ENCODE data around the gene LPP. TPM values are rescaled to one million over a fixed set of nuclear protein-coding genes. Genes with fewer than 3 reads are reported as not detected.

Gene LPP
- total RNA-seq, 3 donors from 2014 or later, result 262 to 816 (median 325) TPM

GRCh38 chr3:188842639-188843038 lies 688.7 kb downstream of the LPP start:
- ATAC-seq, result no peak
- H3K4me3 ChIP-seq, result no peak overlapping the region
- no peak for DNase-seq
- no peaks in the 10 kb centered on the region for H3K4me1 ChIP-seq (ENCODE audit: low read depth)
- H3K9me3 ChIP-seq, result no peaks in the 10 kb centered on the region
- intact Hi-C loops (cut with DNase I, micrococcal nuclease), result no loop called here
- H3K36me3 ChIP-seq (ENCODE audit: low read depth), result no peaks in the 10 kb centered on the region
- TF ChIP-seq, protein P1, sequence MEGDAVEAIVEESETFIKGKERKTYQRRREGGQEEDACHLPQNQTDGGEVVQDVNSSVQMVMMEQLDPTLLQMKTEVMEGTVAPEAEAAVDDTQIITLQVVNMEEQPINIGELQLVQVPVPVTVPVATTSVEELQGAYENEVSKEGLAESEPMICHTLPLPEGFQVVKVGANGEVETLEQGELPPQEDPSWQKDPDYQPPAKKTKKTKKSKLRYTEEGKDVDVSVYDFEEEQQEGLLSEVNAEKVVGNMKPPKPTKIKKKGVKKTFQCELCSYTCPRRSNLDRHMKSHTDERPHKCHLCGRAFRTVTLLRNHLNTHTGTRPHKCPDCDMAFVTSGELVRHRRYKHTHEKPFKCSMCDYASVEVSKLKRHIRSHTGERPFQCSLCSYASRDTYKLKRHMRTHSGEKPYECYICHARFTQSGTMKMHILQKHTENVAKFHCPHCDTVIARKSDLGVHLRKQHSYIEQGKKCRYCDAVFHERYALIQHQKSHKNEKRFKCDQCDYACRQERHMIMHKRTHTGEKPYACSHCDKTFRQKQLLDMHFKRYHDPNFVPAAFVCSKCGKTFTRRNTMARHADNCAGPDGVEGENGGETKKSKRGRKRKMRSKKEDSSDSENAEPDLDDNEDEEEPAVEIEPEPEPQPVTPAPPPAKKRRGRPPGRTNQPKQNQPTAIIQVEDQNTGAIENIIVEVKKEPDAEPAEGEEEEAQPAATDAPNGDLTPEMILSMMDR (IDR thresholded peaks at IDR 0.05), result no peak

- Histone ChIP-seq H3K4me1 (ENCODE audit: low read depth) (no peaks in the 10 kb centered on the region), H3K4me3 (no peak overlapping the region), H3K36me3 (ENCODE audit: low read depth) (no peaks in the 10 kb centered on the region), H3K9me3 (no peaks in the 10 kb centered on the region)
- ATAC-seq (no peak), DNase-seq (no peak)
- TF ChIP-seq, protein P1 (IDR thresholded peaks at IDR 0.05), result no peak
- intact Hi-C loops (cut with DNase I, micrococcal nuclease), result no loop called here
Observed at GRCh38 chr3:188844096-188844495, 690.1 kb downstream of the LPP start.

DNA sequence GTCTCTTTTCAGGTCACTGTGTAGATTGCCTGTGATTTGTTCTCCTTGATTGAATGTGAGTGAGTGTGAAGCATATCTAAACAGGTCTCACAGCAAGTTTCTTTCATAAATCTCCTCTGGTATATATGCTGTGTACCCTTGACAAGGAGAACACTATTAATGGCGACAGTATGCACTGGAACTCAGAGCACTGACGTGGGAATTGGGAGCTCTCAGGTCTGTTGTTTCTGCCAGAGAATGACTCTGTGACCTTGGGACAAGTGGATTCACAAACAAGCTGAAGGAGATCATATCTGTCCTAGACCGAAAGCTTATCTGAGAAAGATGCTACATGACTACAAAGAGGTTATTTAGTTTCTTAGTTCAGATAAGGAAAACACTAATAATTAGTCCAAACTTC lies 691.6 kb downstream of the LPP start:
- no peak for ATAC-seq
- DNase-seq, result no peak
- TF ChIP-seq, protein P1 (IDR thresholded peaks at IDR 0.05), result no peak
- intact Hi-C loops (cut with DNase I, micrococcal nuclease), result no loop called here
- Histone ChIP-seq H3K9me3 (no peaks in the 10 kb centered on the region), H3K4me3 (no peak overlapping the region), H3K4me1 (ENCODE audit: low read depth) (no peaks in the 10 kb centered on the region), H3K36me3 (ENCODE audit: low read depth) (no peaks in the 10 kb centered on the region)

DNA sequence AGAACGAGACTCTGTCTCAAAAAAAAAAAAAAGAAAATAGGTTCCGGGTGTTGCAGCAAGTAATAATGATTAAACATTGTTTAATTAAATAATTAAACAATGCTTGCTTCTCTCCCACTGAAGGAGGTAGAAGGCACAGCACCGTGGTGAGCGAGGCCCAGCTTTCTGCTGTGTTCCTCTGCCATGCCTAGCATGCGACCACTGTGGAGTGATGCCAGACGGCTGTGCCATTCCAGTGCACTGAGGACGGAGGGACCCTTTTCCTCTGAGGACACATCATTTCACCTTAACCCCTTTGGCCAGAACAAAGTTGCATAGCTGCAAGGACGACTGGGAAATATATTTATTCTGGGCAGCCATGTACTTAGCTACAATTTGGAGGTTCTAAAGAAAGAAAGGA lies 695.0 kb downstream of the LPP start:
- Histone ChIP-seq H3K4me1 (ENCODE audit: low read depth) (no peaks in the 10 kb centered on the region), H3K36me3 (ENCODE audit: low read depth) (no peaks in the 10 kb centered on the region), H3K9me3 (no peaks in the 10 kb centered on the region), H3K4me3 (no peak overlapping the region)
- ATAC-seq, result no peak
- intact Hi-C loops (cut with DNase I, micrococcal nuclease), result no loop called here
- DNase-seq, result no peak
- TF ChIP-seq, protein P1 (IDR thresholded peaks at IDR 0.05), result no peak

GRCh38 chr3:188853856-188854771 lies 700.2 kb downstream of the LPP start:
- TF ChIP-seq, protein P1 (IDR thresholded peaks at IDR 0.05), result no peak
- H3K4me1 ChIP-seq (ENCODE audit: low read depth), result no peaks in the 10 kb centered on the region
- H3K36me3 ChIP-seq (ENCODE audit: low read depth), result no peaks in the 10 kb centered on the region
- DNase-seq (no peak), ATAC-seq (no peak)
- no peaks in the 10 kb centered on the region for H3K9me3 ChIP-seq
- H3K4me3 ChIP-seq, result no peak overlapping the region
- intact Hi-C loops (cut with DNase I, micrococcal nuclease), result no loop called here
